ENCODE measurements around the gene SAP30BP. TPM values are rescaled to one million over a fixed set of nuclear protein-coding genes. Genes with fewer than 3 reads are reported as not detected.

The SAP30BP gene
- total and polyA plus RNA-seq, 10 of the 15 experiments (the other 5 are each of a cell fraction or from before 2014, with no cell fraction given), result 57.9 to 166 (median 94.5) TPM

DNA sequence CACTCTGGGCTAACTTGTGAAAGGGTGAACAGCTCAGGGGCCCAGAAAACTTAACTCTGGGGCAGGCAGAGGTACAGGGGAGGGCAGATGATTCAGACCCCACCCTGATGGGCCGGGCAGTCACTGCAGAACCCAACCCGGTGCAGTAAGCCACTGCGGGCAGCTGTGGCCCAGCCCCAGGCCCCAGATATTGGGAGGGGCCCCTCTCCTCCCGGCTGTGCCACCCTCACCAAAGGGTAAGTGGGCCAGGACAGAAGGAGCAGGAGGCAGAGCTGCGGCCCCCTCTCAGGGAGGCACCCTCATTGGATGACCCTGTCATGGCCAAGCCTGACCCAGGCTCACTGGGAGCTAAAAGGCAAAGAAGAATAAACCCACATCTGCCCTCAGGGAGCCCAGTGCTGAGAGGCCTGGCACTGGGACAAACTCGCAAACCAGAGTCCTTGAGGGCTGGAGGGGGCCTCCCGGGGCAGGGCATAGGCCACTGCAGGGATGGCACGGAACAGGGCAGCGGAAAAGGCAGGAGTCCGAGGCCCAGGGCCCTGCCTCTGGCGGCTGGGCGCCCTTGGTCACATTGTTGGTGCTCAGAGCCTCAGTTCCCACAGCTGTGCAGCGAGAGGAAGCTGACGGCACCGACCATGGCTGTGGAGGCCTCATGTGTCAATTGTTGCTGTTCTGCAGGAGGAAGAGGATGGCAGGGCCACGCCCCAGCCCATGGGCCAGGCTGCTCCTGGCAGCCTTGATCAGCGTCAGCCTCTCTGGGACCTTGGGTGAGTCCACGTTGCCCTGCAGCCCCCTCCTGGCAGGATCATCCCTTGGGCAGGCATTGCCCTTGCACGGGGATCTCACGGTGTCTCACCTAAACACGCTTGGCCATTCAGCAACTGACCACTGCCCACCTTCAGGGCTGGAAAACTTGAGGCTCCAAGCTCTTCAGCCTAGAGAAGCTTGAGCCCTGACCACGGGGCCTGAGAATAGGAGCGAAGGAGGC, 57.2 kb downstream of the SAP30BP start:
- ATAC-seq (no peak), FAIRE-seq (no peak), DNase-seq (ENCODE audit: low read depth, low spot score) (no peak)
- H3K4me3 ChIP-seq, result no peak overlapping the region
- ChIA-PET SMC1A (ENCODE audit: uncharacterized antibody, unreplicated experiment) (no interaction called here), RAD21 (ENCODE audit: unreplicated experiment) (no interaction called here), POLR2A (no interaction called here), CTCF (interaction anchor here (1.1 to 1.6 kb wide), 3 partner anchors 24 to 434 kb away, joined by 3 to 5 read pairs (median 4); partner anchors contain the start of gene SMIM5)
- H3K4me2 ChIP-seq (ENCODE audit: control insufficient read depth, insufficient read depth), result no peak overlapping the region
- peaks cover 0 to 1% of the 10 kb centered on the region in 2 experiments; a peak in 2 of 4 replicates for H3K27me3 ChIP-seq (replicated peaks in 1 of 2; ENCODE audit: control insufficient read depth in 2 of 2, insufficient read depth in 2 of 2, low read length in 1 of 2)
- intact Hi-C loops (cut with micrococcal nuclease; ENCODE audit: unreplicated experiment) (no loop called here), in situ Hi-C loops (cut with MboI) (no loop called here)
- BruUV-seq (replicated peaks), result no TSS peak
- 37% methylated on average over 23 of the region's 23 CpGs for WGBS (ENCODE audit: insufficient coverage, insufficient replicate concordance, low lambda C conversion rate, missing lambda C conversion rate)
- H3K36me3 ChIP-seq (ENCODE audit: control insufficient read depth in 2 of 2, insufficient read depth in 2 of 2, low read length in 1 of 2), result no peaks in the 10 kb centered on the region
- H3K4me1 ChIP-seq (ENCODE audit: control insufficient read depth, insufficient read depth, low read length), result no peaks in the 10 kb centered on the region
- H2AFZ ChIP-seq (ENCODE audit: control insufficient read depth, low read depth, low read length), result no peak overlapping the region
- no peaks in the 10 kb centered on the region for H4K20me1 ChIP-seq (ENCODE audit: control insufficient read depth, insufficient read depth)
- H3K9me3 ChIP-seq (replicated peaks; ENCODE audit: control insufficient read depth, insufficient read depth, low read length), result no peaks in the 10 kb centered on the region
- H3K79me2 ChIP-seq (ENCODE audit: control insufficient read depth, insufficient read depth, low read length), result no peaks in the 10 kb centered on the region
- TF ChIP-seq, protein P1, sequence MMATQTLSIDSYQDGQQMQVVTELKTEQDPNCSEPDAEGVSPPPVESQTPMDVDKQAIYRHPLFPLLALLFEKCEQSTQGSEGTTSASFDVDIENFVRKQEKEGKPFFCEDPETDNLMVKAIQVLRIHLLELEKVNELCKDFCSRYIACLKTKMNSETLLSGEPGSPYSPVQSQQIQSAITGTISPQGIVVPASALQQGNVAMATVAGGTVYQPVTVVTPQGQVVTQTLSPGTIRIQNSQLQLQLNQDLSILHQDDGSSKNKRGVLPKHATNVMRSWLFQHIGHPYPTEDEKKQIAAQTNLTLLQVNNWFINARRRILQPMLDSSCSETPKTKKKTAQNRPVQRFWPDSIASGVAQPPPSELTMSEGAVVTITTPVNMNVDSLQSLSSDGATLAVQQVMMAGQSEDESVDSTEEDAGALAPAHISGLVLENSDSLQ (IDR thresholded peaks at IDR 0.05), result no peak
- TF ChIP-seq SUZ12 (IDR thresholded peaks at IDR 0.05; ENCODE audit: unreplicated experiment) (no peak), TCF3 (IDR thresholded peaks at IDR 0.05; ENCODE audit: borderline replicate concordance, insufficient read depth, low read depth, low read length) (no peak), ZNF384 (IDR thresholded peaks at IDR 0.05; ENCODE audit: borderline replicate concordance, low read depth, low read length) (no peak), PAX5 (IDR thresholded peaks at IDR 0.05; ENCODE audit: borderline replicate concordance, low read depth, low read length) (no peak), CBX3 (IDR thresholded peaks at IDR 0.05; ENCODE audit: borderline replicate concordance, low read depth) (no peak), GATAD2B (conservative IDR thresholded peaks at IDR 0.05; ENCODE audit: low read depth) (no peak), RUNX3 (IDR thresholded peaks at IDR 0.05; ENCODE audit: low read length) (no peak)
- no peak overlapping the region for H3K9ac ChIP-seq (ENCODE audit: control insufficient read depth, insufficient read depth, low read length)
- no peak overlapping the region for H3K27ac ChIP-seq (ENCODE audit: control insufficient read depth, insufficient read depth)
